ENCODE data around the gene SEMA4B. TPM values are rescaled to one million over a fixed set of nuclear protein-coding genes. Genes with fewer than 3 reads are reported as not detected.

Gene SEMA4B
- total and polyA plus RNA-seq, 7 experiments from 2014 or later: 5.6 to 31.0 (median 19.4) TPM

DNA sequence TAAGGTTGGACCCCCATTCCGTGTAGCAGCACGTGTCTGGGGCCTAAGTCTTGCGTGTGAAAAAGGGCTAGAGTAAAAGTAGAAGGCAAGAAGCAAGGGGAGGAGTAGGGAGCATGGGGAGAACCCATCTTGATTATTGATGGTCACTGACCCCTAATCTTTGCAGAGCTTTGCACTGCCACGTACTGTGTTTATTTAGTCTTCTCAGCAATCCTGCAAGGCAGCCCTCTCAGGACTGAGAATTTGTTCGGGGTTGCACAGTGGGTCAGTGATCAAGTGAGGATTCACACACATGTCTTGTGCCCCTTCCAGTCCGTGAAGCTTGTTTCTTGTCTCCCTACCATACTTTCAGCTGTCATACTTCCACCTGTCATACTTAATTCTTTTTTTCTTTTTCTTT lies 7.2 kb downstream of the SEMA4B start:
- intact Hi-C loops (cut with micrococcal nuclease): no loop called here
- H3K4me3 Mint-ChIP-seq: no peak overlapping the region
- peaks cover 0 to 14% (median 8%) of the 10 kb centered on the region in 5 donors for H3K36me3 Mint-ChIP-seq
- no peaks in the 10 kb centered on the region for H3K27me3 Mint-ChIP-seq
- Histone ChIP-seq H3K4me1 (ENCODE audit: control insufficient read depth in 2 of 2, insufficient read depth in 2 of 2, low read length in 2 of 2) (peaks cover 0 to 1% of the 10 kb centered on the region in 2 donors), H3K36me3 (ENCODE audit: control insufficient read depth in 2 of 3, insufficient read depth in 3 of 3, low read length in 3 of 3) (no peaks in the 10 kb centered on the region), H3K27ac (ENCODE audit: low read depth, low read length) (no peak overlapping the region), H3K9me3 (ENCODE audit: control insufficient read depth in 2 of 3, low read length in 3 of 3) (no peaks in the 10 kb centered on the region), H3K4me3 (ENCODE audit: low read length) (no peak overlapping the region), H3K27me3 (ENCODE audit: control insufficient read depth in 2 of 2, insufficient read depth in 2 of 2, low read length in 2 of 2) (no peaks in the 10 kb centered on the region)
- no peak for DNase-seq
- ChIA-PET POLR2A (no interaction called here), CTCF (interaction anchor here (0.9 to 1.7 kb wide), 2 partner anchors 9 to 17 kb away, joined by 3 to 4 read pairs; no protein-coding TSS in a partner anchor)
- peak overlapping the region in 2 of 9 donors; percentile 36 to 43 for H3K27ac Mint-ChIP-seq
- H3K9me3 Mint-ChIP-seq: no peaks in the 10 kb centered on the region
- ATAC-seq: no peak
- H3K4me1 Mint-ChIP-seq: peaks cover 14 to 34% (median 24%) of the 10 kb centered on the region in 7 donors

DNA sequence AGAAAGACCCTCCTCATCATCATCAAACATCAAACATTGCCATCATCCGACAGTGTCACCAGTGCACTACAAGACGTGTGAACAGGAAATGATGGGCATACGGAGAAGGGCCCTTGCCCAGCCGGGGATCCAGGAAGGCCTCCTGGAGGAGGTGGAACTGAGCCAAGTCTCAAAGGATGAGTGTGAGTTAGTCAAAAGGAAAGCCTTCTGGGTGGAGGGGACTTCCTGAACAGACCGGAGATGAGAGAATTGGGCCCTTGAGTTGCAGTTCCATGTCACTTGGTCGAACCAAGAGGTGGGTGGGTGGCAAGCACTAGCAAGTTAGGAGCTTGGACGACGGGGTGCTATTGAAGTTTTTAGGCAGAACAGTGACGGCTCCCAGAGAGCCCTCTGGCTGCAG lies 8.5 kb downstream of the SEMA4B start:
- no peak for ATAC-seq
- peak overlapping the region in 3 of 9 donors; percentile 21 to 83 (median 54) for H3K27ac Mint-ChIP-seq
- peaks cover 14 to 34% (median 28%) of the 10 kb centered on the region in 7 donors for H3K4me1 Mint-ChIP-seq
- Histone ChIP-seq H3K27ac (ENCODE audit: low read depth, low read length) (no peak overlapping the region), H3K27me3 (ENCODE audit: control insufficient read depth in 2 of 2, insufficient read depth in 2 of 2, low read length in 2 of 2) (no peaks in the 10 kb centered on the region), H3K4me1 (ENCODE audit: control insufficient read depth in 2 of 2, insufficient read depth in 2 of 2, low read length in 2 of 2) (no peaks in the 10 kb centered on the region), H3K36me3 (ENCODE audit: control insufficient read depth in 2 of 3, insufficient read depth in 3 of 3, low read length in 3 of 3) (no peaks in the 10 kb centered on the region), H3K9me3 (ENCODE audit: control insufficient read depth in 2 of 3, low read length in 3 of 3) (no peaks in the 10 kb centered on the region), H3K4me3 (ENCODE audit: low read length) (no peak overlapping the region)
- no peaks in the 10 kb centered on the region for H3K27me3 Mint-ChIP-seq
- intact Hi-C loops (cut with micrococcal nuclease): no loop called here
- DNase-seq: no peak
- peaks cover 0 to 14% (median 6%) of the 10 kb centered on the region in 5 donors for H3K36me3 Mint-ChIP-seq
- no peak overlapping the region for H3K4me3 Mint-ChIP-seq
- POLR2A ChIA-PET: interaction anchor here (1.4 kb wide), 1 partner anchor 9 kb away, joined by 3 read pairs; the partner anchor contains the start of gene SEMA4B
- no peaks in the 10 kb centered on the region for H3K9me3 Mint-ChIP-seq
- CTCF ChIA-PET: no interaction called here

DNA sequence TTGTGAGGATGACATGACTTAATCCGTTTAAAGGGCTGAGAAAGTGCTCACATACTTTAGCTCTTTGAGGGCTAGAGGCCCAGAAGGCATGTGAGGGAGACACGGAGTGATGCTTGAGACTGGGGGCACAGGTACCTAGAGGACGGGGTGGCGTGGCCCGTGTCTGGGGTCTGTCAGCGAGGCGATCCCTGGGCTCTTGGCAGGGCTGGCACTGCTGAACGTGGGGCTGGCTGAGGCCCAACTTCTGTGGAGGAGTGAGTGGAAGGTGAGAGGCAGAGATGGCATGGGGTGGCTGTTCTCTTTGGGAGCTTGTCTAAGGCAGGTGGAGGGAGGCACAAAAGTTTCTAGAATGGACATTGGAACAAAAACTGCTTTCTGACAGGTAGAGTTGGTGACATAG lies 9.5 kb downstream of the SEMA4B start:
- DNase-seq (no peak), ATAC-seq (no peak)
- peak overlapping the region in 3 of 9 donors; percentile 2 to 55 (median 45) for H3K27ac Mint-ChIP-seq
- no peaks in the 10 kb centered on the region for H3K9me3 ChIP-seq (ENCODE audit: control insufficient read depth in 2 of 3, low read length in 3 of 3)
- H3K36me3 Mint-ChIP-seq: peaks cover 0 to 14% (median 6%) of the 10 kb centered on the region in 5 donors
- no peak overlapping the region for H3K4me3 ChIP-seq (ENCODE audit: low read length)
- intact Hi-C loops (cut with micrococcal nuclease): no loop called here
- peaks cover 14 to 34% (median 31%) of the 10 kb centered on the region in 7 donors for H3K4me1 Mint-ChIP-seq
- no peaks in the 10 kb centered on the region for H3K9me3 Mint-ChIP-seq
- CTCF ChIA-PET: no interaction called here
- H3K27me3 ChIP-seq (ENCODE audit: control insufficient read depth in 2 of 2, insufficient read depth in 2 of 2, low read length in 2 of 2): no peaks in the 10 kb centered on the region
- no peak overlapping the region for H3K27ac ChIP-seq (ENCODE audit: low read depth, low read length)
- no peak overlapping the region for H3K4me3 Mint-ChIP-seq
- no peaks in the 10 kb centered on the region for H3K36me3 ChIP-seq (ENCODE audit: control insufficient read depth in 2 of 3, insufficient read depth in 3 of 3, low read length in 3 of 3)
- H3K27me3 Mint-ChIP-seq: no peaks in the 10 kb centered on the region
- POLR2A ChIA-PET: interaction anchor here (1.4 kb wide), 1 partner anchor 10 kb away, joined by 3 read pairs; the partner anchor contains the start of gene SEMA4B
- no peaks in the 10 kb centered on the region for H3K4me1 ChIP-seq (ENCODE audit: control insufficient read depth in 2 of 2, insufficient read depth in 2 of 2, low read length in 2 of 2)

DNA sequence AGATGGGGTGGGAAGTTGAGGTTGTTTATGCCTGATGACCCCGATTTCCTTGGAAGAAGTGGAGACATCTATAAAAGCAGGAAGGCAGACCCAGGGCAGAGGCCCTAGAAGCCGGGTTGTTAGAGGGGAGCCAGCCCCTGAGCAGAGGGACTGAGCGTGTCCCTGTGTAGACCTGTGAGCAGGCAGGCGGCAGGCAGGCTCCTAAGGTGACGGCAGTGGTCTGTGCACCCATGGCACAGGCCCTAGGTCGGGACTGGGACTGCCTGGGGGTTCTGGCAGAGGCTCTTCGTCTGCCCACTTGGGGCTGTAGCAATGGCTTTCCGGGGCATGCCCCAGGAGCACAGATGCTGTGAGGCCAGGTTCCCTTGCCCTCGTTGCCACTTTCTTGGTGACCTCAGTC lies 9.9 kb downstream of the SEMA4B start:
- peak; percentile 16 for ATAC-seq
- Mint-ChIP-seq H3K27ac (peak overlapping the region in 2 of 9 donors; percentile 45 to 55), H3K27me3 (no peaks in the 10 kb centered on the region), H3K4me1 (peaks cover 12 to 32% (median 30%) of the 10 kb centered on the region in 7 donors), H3K9me3 (no peaks in the 10 kb centered on the region), H3K36me3 (peaks cover 0 to 14% (median 6%) of the 10 kb centered on the region in 5 donors), H3K4me3 (no peak overlapping the region)
- H3K4me3 ChIP-seq (ENCODE audit: low read length): no peak overlapping the region
- no peaks in the 10 kb centered on the region for H3K4me1 ChIP-seq (ENCODE audit: control insufficient read depth in 2 of 2, insufficient read depth in 2 of 2, low read length in 2 of 2)
- no peaks in the 10 kb centered on the region for H3K9me3 ChIP-seq (ENCODE audit: control insufficient read depth in 2 of 3, low read length in 3 of 3)
- CTCF ChIA-PET: no interaction called here
- POLR2A ChIA-PET: interaction anchor here (1.4 kb wide), 1 partner anchor 10 kb away, joined by 3 read pairs; the partner anchor contains the start of gene SEMA4B
- intact Hi-C loops (cut with micrococcal nuclease): no loop called here
- no peak overlapping the region for H3K27ac ChIP-seq (ENCODE audit: low read depth, low read length)
- no peaks in the 10 kb centered on the region for H3K36me3 ChIP-seq (ENCODE audit: control insufficient read depth in 2 of 3, insufficient read depth in 3 of 3, low read length in 3 of 3)
- no peaks in the 10 kb centered on the region for H3K27me3 ChIP-seq (ENCODE audit: control insufficient read depth in 2 of 2, insufficient read depth in 2 of 2, low read length in 2 of 2)
- no peak for DNase-seq

DNA sequence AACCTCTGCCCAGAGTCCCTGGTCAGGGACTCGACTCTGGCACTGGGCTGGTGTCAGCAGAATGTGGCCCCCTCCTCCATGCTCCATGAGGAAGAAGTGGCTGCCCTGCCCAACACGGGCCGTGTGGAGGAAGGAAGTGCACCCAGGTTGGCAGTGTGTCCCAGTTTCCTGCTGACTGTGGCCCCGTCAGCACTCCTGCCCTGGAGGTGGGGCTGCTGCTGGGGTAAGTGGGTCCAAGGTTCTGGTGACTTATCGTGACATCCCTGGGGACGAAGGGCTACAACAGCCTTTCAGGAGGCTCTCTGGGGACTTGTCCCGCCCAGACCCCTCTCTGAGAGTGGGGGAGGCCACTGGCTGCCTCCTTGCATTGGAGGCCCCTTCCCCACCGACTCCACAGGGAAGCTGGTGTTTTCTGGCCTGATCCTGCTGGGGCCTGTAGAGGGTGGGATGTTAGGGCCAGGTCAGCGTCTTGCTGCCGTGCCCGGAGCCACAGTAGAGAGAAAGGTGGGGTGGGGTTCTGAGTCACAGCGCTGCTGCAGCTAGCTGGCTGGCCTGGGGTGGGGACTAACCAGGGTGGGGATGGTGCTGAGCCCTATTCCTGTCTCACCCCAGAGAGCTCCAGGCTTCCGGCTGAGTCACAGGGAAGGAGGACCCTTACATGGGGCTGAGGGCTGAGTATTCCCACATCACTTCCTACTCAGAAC lies 10.5 kb downstream of the SEMA4B start:
- H3K27ac ChIP-seq (ENCODE audit: low read depth, low read length): no peak overlapping the region
- no peak overlapping the region for H3K4me3 Mint-ChIP-seq
- no peaks in the 10 kb centered on the region for H3K27me3 Mint-ChIP-seq
- DNase-seq: no peak
- no peaks in the 10 kb centered on the region for H3K36me3 ChIP-seq (ENCODE audit: control insufficient read depth in 2 of 3, insufficient read depth in 3 of 3, low read length in 3 of 3)
- H3K9me3 Mint-ChIP-seq: no peaks in the 10 kb centered on the region
- ChIA-PET CTCF (no interaction called here), POLR2A (interaction anchor here (1.1 kb wide), 1 partner anchor 9 kb away, joined by 4 read pairs; no protein-coding TSS in a partner anchor)
- H3K9me3 ChIP-seq (ENCODE audit: control insufficient read depth in 2 of 3, low read length in 3 of 3): no peaks in the 10 kb centered on the region
- peaks cover 0 to 14% (median 6%) of the 10 kb centered on the region in 5 donors for H3K36me3 Mint-ChIP-seq
- peaks cover 6 to 31% (median 28%) of the 10 kb centered on the region in 7 donors for H3K4me1 Mint-ChIP-seq
- H3K4me3 ChIP-seq (ENCODE audit: low read length): no peak overlapping the region
- ATAC-seq: peak; percentile 12
- H3K4me1 ChIP-seq (ENCODE audit: control insufficient read depth in 2 of 2, insufficient read depth in 2 of 2, low read length in 2 of 2): no peaks in the 10 kb centered on the region
- H3K27me3 ChIP-seq (ENCODE audit: control insufficient read depth in 2 of 2, insufficient read depth in 2 of 2, low read length in 2 of 2): no peaks in the 10 kb centered on the region
- H3K27ac Mint-ChIP-seq: no peak overlapping the region
- intact Hi-C loops (cut with micrococcal nuclease): no loop called here

DNA sequence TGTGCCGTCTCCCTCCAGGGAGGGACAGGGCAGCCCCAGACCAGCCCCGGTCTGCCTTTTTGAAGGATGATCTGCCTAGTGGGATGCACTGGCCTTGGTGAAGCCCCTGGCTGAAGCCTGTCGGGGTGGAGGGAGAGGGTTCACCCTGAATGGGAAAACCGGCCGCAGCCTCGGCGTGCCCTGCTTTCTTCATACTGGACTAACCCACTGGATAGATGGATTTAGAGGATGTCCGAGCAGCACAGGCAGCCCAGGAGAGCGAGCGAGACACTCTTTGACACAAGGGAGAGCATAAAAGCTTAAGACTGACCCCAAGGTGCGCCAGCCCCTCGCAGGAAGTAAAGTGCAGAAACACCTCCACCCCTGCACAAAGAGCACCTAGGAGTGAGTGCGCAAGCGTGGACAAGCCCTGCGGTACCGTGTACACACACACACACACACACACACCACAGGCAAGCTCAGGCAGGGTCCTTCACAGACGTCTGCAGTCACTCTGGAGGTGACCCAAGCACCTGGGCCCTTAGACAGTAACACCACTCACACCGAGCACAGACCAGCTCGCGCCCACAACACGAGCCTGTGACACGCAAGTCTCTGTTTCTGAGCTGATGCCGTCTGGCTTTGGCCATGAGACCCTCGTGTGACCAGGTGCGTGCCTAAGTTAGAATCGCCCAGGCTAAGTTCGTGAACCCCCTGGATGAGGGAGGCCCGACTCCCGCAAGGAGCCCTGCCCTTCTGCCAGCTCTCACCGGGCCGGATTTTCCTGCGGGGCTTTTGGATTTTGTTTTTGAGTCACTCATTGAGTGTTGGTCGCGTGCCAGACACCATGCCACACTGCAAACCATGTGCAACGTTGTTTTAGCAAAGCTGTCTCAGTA lies 11.3 kb downstream of the SEMA4B start:
- Histone ChIP-seq H3K4me1 (ENCODE audit: control insufficient read depth in 2 of 2, insufficient read depth in 2 of 2, low read length in 2 of 2) (no peaks in the 10 kb centered on the region), H3K9me3 (ENCODE audit: control insufficient read depth in 2 of 3, low read length in 3 of 3) (no peaks in the 10 kb centered on the region), H3K36me3 (ENCODE audit: control insufficient read depth in 2 of 3, insufficient read depth in 3 of 3, low read length in 3 of 3) (peaks cover 0 to 1% (median 0%) of the 10 kb centered on the region in 3 experiments), H3K27me3 (ENCODE audit: control insufficient read depth in 2 of 2, insufficient read depth in 2 of 2, low read length in 2 of 2) (no peaks in the 10 kb centered on the region), H3K27ac (ENCODE audit: low read depth, low read length) (no peak overlapping the region), H3K4me3 (ENCODE audit: low read length) (no peak overlapping the region)
- intact Hi-C loops (cut with micrococcal nuclease): no loop called here
- ATAC-seq (no peak), DNase-seq (no peak)
- no peaks in the 10 kb centered on the region for H3K27me3 Mint-ChIP-seq
- CTCF ChIA-PET: no interaction called here
- peaks cover 0 to 14% (median 6%) of the 10 kb centered on the region in 5 donors for H3K36me3 Mint-ChIP-seq
- H3K4me3 Mint-ChIP-seq: no peak overlapping the region
- peaks cover 6 to 36% (median 28%) of the 10 kb centered on the region in 7 donors for H3K4me1 Mint-ChIP-seq
- peak overlapping the region in 1 of 9 donors; percentile 15 for H3K27ac Mint-ChIP-seq
- no peaks in the 10 kb centered on the region for H3K9me3 Mint-ChIP-seq
- POLR2A ChIA-PET: interaction anchor here (1.1 kb wide), 1 partner anchor 10 kb away, joined by 4 read pairs; no protein-coding TSS in a partner anchor
